PC-9 (cell line): Measurements from ENCODE around the gene ANXA3.

Source experiments
- EZH2 ChIP-seq: fragments of 200-600 bp; sonication (generic); IDR thresholded peaks from 2 replicates; pipeline ENCODE4 v1.8.0; 2017; ENCODE audit warnings: antibody characterized with exemption, low read depth
- TF ChIP-seq, protein P1 (sequence below): fragments of 200-600 bp; sonication (generic); conservative IDR thresholded peaks from 2 replicates; pipeline ENCODE4 v1.6.1; 2017; ENCODE audit warnings: mixed run types, antibody characterized with exemption, mild to moderate bottlenecking, moderate library complexity

DNA sequence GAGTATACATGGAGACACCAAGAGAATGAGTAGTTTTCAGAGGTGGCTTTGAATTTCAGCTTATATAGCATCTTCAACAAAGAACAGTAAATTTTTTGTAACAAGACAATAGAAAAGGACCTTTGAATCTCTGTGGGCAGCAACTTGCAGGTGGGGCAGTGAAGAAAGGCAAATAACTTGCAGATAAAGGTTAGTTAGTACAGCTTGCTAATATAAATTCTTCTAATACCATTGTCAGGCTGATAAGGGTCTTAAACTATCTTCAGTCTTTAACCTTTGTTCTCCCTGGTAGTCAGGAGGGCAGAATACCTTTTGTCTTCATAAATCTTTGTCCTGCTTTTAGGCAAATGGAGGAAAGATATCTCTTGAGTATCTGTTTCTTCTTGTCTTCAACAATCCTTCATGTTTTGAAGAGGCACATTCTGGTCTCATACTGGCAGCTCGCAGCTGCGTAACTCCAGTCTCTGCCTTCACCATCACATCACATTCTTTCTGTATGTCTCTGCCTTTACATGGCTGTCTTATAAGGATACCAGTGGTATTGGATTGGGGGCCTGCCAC is 16.0 kb downstream of the ANXA3 start:
- no peak for TF ChIP-seq EZH2
- TF ChIP-seq, protein P1, sequence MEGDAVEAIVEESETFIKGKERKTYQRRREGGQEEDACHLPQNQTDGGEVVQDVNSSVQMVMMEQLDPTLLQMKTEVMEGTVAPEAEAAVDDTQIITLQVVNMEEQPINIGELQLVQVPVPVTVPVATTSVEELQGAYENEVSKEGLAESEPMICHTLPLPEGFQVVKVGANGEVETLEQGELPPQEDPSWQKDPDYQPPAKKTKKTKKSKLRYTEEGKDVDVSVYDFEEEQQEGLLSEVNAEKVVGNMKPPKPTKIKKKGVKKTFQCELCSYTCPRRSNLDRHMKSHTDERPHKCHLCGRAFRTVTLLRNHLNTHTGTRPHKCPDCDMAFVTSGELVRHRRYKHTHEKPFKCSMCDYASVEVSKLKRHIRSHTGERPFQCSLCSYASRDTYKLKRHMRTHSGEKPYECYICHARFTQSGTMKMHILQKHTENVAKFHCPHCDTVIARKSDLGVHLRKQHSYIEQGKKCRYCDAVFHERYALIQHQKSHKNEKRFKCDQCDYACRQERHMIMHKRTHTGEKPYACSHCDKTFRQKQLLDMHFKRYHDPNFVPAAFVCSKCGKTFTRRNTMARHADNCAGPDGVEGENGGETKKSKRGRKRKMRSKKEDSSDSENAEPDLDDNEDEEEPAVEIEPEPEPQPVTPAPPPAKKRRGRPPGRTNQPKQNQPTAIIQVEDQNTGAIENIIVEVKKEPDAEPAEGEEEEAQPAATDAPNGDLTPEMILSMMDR, result no peak
